Epithelial cell of esophagus (primary cell): Measurements from ENCODE around the gene RASGRP1.

Source experiments
- DNase-seq: peaks from one replicate; pipeline ENCODE4 v3.0.0; 2010; ENCODE audit warnings: low read depth
- H3K4me3 ChIP-seq: 2 replicates; pipeline ENCODE4 v1.5.1; 2011; ENCODE audit warnings: mild to moderate bottlenecking, low read length, control low read depth
- CTCF ChIP-seq: IDR thresholded peaks from 2 replicates; pipeline ENCODE4 v1.5.1; 2011; ENCODE audit warnings: low read depth, mild to moderate bottlenecking, low read length, control low read depth, inconsistent platforms; ENCODE audit not compliant: insufficient read depth; ENCODE audit errors: missing control alignments

The RASGRP1 gene

GRCh38 chr15:38539008-38539343, 25.6 kb downstream of the RASGRP1 start:
- no peak for DNase-seq
- H3K4me3 ChIP-seq, result no peak overlapping the region
- no peak for TF ChIP-seq CTCF

GRCh38 chr15:38538328-38539007, 26.1 kb downstream of the RASGRP1 start:
- no peak for DNase-seq
- TF ChIP-seq CTCF, result no peak
- H3K4me3 ChIP-seq, result no peak overlapping the region

GRCh38 chr15:38536201-38536676, 28.4 kb downstream of the RASGRP1 start:
- no peak for DNase-seq
- H3K4me3 ChIP-seq, result no peak overlapping the region
- no peak for TF ChIP-seq CTCF

- no peak for DNase-seq
- TF ChIP-seq CTCF, result no peak
Measured at GRCh38 chr15:38535491-38536200, 29.0 kb downstream of the RASGRP1 start.

GRCh38 chr15:38534691-38535090, 29.9 kb downstream of the RASGRP1 start:
- H3K4me3 ChIP-seq, result no peak overlapping the region
- TF ChIP-seq CTCF, result no peak
- no peak for DNase-seq

More at GRCh38 chr15:38535491-38536200, 29.0 kb downstream of the RASGRP1 start:
- no peak overlapping the region for H3K4me3 ChIP-seq

- no peak overlapping the region for H3K4me3 ChIP-seq
- no peak for TF ChIP-seq CTCF
- DNase-seq, result no peak
Measured at GRCh38 chr15:38533926-38534325, 30.7 kb downstream of the RASGRP1 start.
